GM23338 (cell line): ENCODE measurements around the gene DDX27.
A peak's percentile ranks its signal among the peaks of the same experiment; 100 is the strongest.

ENCODE experiments used
- EZH2phosphoT487 ChIP-seq: fragments of 200-600 bp; sonication (generic); IDR thresholded peaks from one replicate; pipeline ENCODE4 v1.8.1; 2018; ENCODE audit warnings: antibody characterized with exemption; ENCODE audit not compliant: unreplicated experiment
- JUNB ChIP-seq: IDR thresholded peaks from one replicate; pipeline ENCODE4 v1.6.1; 2016; ENCODE audit warnings: antibody characterized with exemption; ENCODE audit not compliant: unreplicated experiment
- POLR2AphosphoS5 ChIP-seq: IDR thresholded peaks from 2 replicates; pipeline ENCODE4 v1.6.1; 2016; ENCODE audit warnings: antibody characterized with exemption, low read depth
- TF ChIP-seq, protein P1 (sequence below), 2 experiments: fragments of 200-600 bp in 1 of 2; sonication (generic) in 1 of 2; conservative IDR thresholded peaks; 2 replicates each; pipeline versions ENCODE4 v1.5.1 to v1.6.1; 2016 to 2017; ENCODE audit warnings: antibody characterized with exemption in 2 of 2, low read depth in 2 of 2, mild to moderate bottlenecking in 2 of 2, moderate library complexity in 1 of 2

DNA sequence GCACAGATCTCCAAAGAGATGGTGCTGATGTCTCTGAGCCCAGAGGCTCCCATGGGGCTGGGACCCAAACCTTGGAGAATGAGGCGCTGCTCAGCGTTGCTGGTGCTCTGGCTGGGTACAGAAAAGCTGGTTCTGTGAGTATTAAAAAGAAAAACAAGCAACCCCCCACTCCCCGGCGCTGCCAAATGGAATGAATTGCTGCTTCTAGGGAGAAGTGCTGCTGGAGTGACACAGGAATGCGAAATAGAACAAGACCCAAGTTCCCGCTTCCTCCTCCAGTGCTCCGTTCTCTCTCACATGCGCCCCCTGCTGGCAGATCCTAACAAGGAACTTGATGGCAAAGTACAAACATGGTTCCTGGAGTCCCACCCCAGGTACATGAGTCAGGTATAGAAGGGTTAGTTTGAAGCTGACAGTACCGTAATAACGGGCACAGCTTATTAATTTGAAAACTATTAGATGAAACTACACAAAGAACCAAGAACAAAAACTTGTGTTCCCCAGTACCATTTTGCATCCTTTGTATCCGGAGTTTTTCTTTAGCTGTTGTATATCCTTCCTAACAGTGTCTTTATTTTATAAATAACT, 2.1 kb upstream of the DDX27 start:
- no peak for TF ChIP-seq EZH2phosphoT487
- no peak for TF ChIP-seq JUNB
- TF ChIP-seq POLR2AphosphoS5 = no peak
- TF ChIP-seq, protein P1, sequence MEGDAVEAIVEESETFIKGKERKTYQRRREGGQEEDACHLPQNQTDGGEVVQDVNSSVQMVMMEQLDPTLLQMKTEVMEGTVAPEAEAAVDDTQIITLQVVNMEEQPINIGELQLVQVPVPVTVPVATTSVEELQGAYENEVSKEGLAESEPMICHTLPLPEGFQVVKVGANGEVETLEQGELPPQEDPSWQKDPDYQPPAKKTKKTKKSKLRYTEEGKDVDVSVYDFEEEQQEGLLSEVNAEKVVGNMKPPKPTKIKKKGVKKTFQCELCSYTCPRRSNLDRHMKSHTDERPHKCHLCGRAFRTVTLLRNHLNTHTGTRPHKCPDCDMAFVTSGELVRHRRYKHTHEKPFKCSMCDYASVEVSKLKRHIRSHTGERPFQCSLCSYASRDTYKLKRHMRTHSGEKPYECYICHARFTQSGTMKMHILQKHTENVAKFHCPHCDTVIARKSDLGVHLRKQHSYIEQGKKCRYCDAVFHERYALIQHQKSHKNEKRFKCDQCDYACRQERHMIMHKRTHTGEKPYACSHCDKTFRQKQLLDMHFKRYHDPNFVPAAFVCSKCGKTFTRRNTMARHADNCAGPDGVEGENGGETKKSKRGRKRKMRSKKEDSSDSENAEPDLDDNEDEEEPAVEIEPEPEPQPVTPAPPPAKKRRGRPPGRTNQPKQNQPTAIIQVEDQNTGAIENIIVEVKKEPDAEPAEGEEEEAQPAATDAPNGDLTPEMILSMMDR (conservative IDR thresholded peaks at IDR 0.05; ENCODE audit: low read depth in 2 of 2) = peak; percentile 96 to 99
